K562 (cell line): Measurements from ENCODE around the gene NDUFS6. TPM values are rescaled to one million over a fixed set of nuclear protein-coding genes. Genes with fewer than 3 reads are reported as not detected.

Experiments
- ASH1L ChIP-seq: fragments of 450-650 bp; IDR thresholded peaks from 2 replicates; pipeline ENCODE4 v1.6.1; 2018; ENCODE audit warnings: borderline replicate concordance, mild to moderate bottlenecking, low read depth; ENCODE audit not compliant: partially characterized antibody
- BCL6 ChIP-seq: fragments of 250-450 bp; sonication (Bioruptor Pico); IDR thresholded peaks from 2 replicates; pipeline ENCODE4 v1.4.0; 2020
- ETS2 ChIP-seq: IDR thresholded peaks from 2 replicates; pipeline ENCODE4 v1.6.1; 2016; ENCODE audit warnings: borderline replicate concordance, missing genetic modification characterization, mild to moderate bottlenecking, moderate library complexity, missing compliant biosample characterization; ENCODE audit not compliant: poor library complexity, severe bottlenecking
- FOXP1 ChIP-seq: sonication (generic); formaldehyde crosslinking; IDR thresholded peaks from 2 replicates; pipeline ENCODE4 v1.8.0; 2022; ENCODE audit warnings: mild to moderate bottlenecking, missing genetic modification reagents
- ILK ChIP-seq: fragments of 450-650 bp; IDR thresholded peaks from 2 replicates; pipeline ENCODE4 v1.6.1; 2016; ENCODE audit warnings: missing genetic modification characterization, low read depth, mild to moderate bottlenecking, missing compliant biosample characterization, moderate library complexity, borderline replicate concordance
- KDM1A ChIP-seq, 2 experiments: fragments of 450-650 bp; IDR thresholded peaks; 2 replicates each; pipeline ENCODE4 v1.6.1; 2016; ENCODE audit warnings: mild to moderate bottlenecking in 2 of 2
- MAZ ChIP-seq, 2 experiments: fragments of 450-650 bp in 1 of 2; sonication (generic) in 1 of 2; formaldehyde crosslinking; IDR thresholded peaks in 1 of 2; conservative IDR thresholded peaks in 1 of 2; 2 replicates each; pipeline versions ENCODE4 v1.4.0 to v1.5.0; 2020; ENCODE audit warnings: mild to moderate bottlenecking in 1 of 2, missing genetic modification reagents in 1 of 2
- MTA3 ChIP-seq: fragments of 450-650 bp; formaldehyde crosslinking; IDR thresholded peaks from 2 replicates; pipeline ENCODE4 v1.6.1; 2017; ENCODE audit warnings: mild to moderate bottlenecking, borderline replicate concordance
- PHB2 ChIP-seq: fragments of 450-650 bp; IDR thresholded peaks from 2 replicates; pipeline ENCODE4 v1.6.1; 2017; ENCODE audit warnings: low read depth
- TEAD1 ChIP-seq, 2 experiments: fragments of 450-650 bp in 1 of 2; sonication (generic) in 1 of 2; formaldehyde crosslinking; IDR thresholded peaks; 2 replicates each; pipeline versions ENCODE4 v1.4.0 to v1.8.0; 2020 to 2022; ENCODE audit warnings: mild to moderate bottlenecking in 2 of 2, missing genetic modification reagents in 1 of 2
- ZC3H11A ChIP-seq: IDR thresholded peaks from 2 replicates; pipeline ENCODE4 v1.6.1; 2012; ENCODE audit warnings: low read depth, low read length, improper control_type of control experiment
- ZNF184 ChIP-seq: sonication (generic); formaldehyde crosslinking; IDR thresholded peaks from 2 replicates; pipeline ENCODE4 v1.5.0; 2020; ENCODE audit warnings: missing genetic modification reagents
- ZNF217 ChIP-seq: sonication (generic); formaldehyde crosslinking; IDR thresholded peaks from 2 replicates; pipeline ENCODE4 v1.8.0; 2022; ENCODE audit warnings: mild to moderate bottlenecking, missing genetic modification reagents
- ZNF41 ChIP-seq: fragments of 250-450 bp; sonication (Bioruptor Pico); conservative IDR thresholded peaks from 2 replicates; pipeline ENCODE4 v1.4.0; 2020; ENCODE audit warnings: mild to moderate bottlenecking
- polyA plus RNA-seq, 8 experiments: library from polyadenylated mRNA; depleted of rRNA in 4 of 8; stranded (reverse) in 5 of 8; unstranded in 3 of 8; fragments of >200 nt; fragmentation: Nextera tagmentation in 2 of 8; fragmentation: Illumina TruSeq in 1 of 8; extraction: Ambion mirVana in 2 of 8; extraction: Trizol in 1 of 8; gene quantifications; 2 replicates each; pipeline versions ENCODE4 v1.2.1 to v1.2.3, GENCODE V29; 2011 to 2014; ENCODE audit warnings: inconsistent platforms in 1 of 8, missing spikeins in 1 of 8
- total RNA-seq, 7 experiments: library from RNA; depleted of rRNA in 6 of 7; stranded (reverse); fragments of >200 nt in 6 of 7; fragmentation: Illumina TruSeq in 2 of 7; extraction: Trizol in 2 of 7; gene quantifications; 2 replicates each; pipeline versions ENCODE4 v1.2.1 to v1.2.3, GENCODE V29; 2011 to 2021; ENCODE audit warnings: low replicate concordance in 1 of 7
- TF ChIP-seq, protein P1 (sequence below): sonication (generic); formaldehyde crosslinking; IDR thresholded peaks from 2 replicates; pipeline ENCODE4 v1.8.0; 2023; ENCODE audit warnings: mild to moderate bottlenecking, missing genetic modification reagents
- TF ChIP-seq, protein P2 (sequence below): fragments of 450-650 bp; IDR thresholded peaks from 2 replicates; pipeline ENCODE4 v1.6.1; 2014; ENCODE audit warnings: low read depth, mild to moderate bottlenecking, moderate library complexity, borderline replicate concordance
- TF ChIP-seq, protein P3 (sequence below), 2 experiments: fragments of 450-650 bp; IDR thresholded peaks; 2 replicates each; pipeline ENCODE4 v1.6.1; 2016
- TF ChIP-seq, protein P4 (sequence below): IDR thresholded peaks from 3 replicates; pipeline ENCODE4 v1.6.1; 2011; ENCODE audit warnings: borderline replicate concordance, mild to moderate bottlenecking; ENCODE audit not compliant: insufficient read length, insufficient read depth
- TF ChIP-seq, protein P5 (sequence below): sonication (generic); formaldehyde crosslinking; IDR thresholded peaks from 2 replicates; pipeline ENCODE4 v1.9.0; 2022; ENCODE audit warnings: mild to moderate bottlenecking, missing genetic modification reagents
- TF ChIP-seq, protein P6 (sequence below): fragments of 250-450 bp; sonication (Bioruptor Pico); IDR thresholded peaks from 2 replicates; pipeline ENCODE4 v1.4.0; 2020; ENCODE audit warnings: mild to moderate bottlenecking, moderate library complexity

NDUFS6 gene
- total and polyA plus RNA-seq, 9 of the 15 experiments (the other 6 are each of a cell fraction or from before 2014, with no cell fraction given): 36.1 to 291 (median 77.0) TPM

DNA sequence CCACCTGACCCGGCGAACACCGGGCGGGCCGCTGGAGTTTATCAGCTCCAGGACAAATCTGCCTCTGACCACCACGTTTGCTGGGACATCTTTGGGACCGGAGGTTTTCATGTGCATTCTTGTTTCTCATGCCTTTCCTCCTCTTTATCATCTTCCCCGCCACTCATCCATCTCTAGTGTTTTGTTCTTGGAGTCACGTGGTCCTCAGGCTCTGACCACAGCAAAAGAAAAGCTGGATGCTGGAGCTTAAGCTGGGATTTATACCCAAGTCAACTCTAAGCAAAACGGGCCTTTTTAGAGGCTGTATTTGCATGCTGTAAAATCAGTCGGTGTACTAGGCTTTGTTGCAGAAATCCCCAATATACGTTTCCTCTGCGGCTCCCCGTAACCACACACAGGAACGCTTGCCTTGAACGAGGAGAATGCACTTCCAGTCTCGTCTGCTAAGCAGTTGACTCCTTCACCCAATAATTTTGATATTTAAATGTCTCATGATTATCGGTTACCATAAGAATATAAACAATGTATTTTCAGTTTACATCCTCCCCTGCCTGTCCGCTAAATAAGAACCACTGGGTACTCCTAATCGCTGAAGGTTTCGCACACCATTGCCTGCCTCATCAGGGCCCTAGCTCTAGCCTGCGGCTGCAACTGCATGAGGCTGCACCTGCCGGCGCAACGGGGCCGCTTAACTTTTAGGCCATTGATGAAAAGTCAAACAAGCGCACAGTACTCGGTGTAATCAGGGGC is 560 bp upstream of the NDUFS6 start (continued):
- TF ChIP-seq, protein P1, sequence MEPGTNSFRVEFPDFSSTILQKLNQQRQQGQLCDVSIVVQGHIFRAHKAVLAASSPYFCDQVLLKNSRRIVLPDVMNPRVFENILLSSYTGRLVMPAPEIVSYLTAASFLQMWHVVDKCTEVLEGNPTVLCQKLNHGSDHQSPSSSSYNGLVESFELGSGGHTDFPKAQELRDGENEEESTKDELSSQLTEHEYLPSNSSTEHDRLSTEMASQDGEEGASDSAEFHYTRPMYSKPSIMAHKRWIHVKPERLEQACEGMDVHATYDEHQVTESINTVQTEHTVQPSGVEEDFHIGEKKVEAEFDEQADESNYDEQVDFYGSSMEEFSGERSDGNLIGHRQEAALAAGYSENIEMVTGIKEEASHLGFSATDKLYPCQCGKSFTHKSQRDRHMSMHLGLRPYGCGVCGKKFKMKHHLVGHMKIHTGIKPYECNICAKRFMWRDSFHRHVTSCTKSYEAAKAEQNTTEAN (CRISPR knock-in tag): no peak
- TF ChIP-seq ZNF41 (CRISPR knock-in tag): no peak
- no peak for TF ChIP-seq ZNF217
- no peak for TF ChIP-seq MTA3
- TF ChIP-seq ASH1L: peak; percentile 19
- TF ChIP-seq ILK: no peak
- TF ChIP-seq ETS2 (tag): no peak
- TF ChIP-seq, protein P2, sequence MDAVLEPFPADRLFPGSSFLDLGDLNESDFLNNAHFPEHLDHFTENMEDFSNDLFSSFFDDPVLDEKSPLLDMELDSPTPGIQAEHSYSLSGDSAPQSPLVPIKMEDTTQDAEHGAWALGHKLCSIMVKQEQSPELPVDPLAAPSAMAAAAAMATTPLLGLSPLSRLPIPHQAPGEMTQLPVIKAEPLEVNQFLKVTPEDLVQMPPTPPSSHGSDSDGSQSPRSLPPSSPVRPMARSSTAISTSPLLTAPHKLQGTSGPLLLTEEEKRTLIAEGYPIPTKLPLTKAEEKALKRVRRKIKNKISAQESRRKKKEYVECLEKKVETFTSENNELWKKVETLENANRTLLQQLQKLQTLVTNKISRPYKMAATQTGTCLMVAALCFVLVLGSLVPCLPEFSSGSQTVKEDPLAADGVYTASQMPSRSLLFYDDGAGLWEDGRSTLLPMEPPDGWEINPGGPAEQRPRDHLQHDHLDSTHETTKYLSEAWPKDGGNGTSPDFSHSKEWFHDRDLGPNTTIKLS: no peak
- TF ChIP-seq MAZ (CRISPR knock-in tag; conservative IDR thresholded peaks at IDR 0.05 in 1 of 2, IDR thresholded peaks at IDR 0.05 in 1 of 2): no peak
- TF ChIP-seq ZC3H11A: no peak
- no peak for TF ChIP-seq ZNF184 (CRISPR knock-in tag)
- TF ChIP-seq, protein P3, sequence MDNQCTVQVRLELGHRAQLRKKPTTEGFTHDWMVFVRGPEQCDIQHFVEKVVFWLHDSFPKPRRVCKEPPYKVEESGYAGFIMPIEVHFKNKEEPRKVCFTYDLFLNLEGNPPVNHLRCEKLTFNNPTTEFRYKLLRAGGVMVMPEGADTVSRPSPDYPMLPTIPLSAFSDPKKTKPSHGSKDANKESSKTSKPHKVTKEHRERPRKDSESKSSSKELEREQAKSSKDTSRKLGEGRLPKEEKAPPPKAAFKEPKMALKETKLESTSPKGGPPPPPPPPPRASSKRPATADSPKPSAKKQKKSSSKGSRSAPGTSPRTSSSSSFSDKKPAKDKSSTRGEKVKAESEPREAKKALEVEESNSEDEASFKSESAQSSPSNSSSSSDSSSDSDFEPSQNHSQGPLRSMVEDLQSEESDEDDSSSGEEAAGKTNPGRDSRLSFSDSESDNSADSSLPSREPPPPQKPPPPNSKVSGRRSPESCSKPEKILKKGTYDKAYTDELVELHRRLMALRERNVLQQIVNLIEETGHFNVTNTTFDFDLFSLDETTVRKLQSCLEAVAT (IDR thresholded peaks at IDR 0.05): peak in 1 of 2 experiments; percentile 7; a peak in 1 of 4 replicates
- 0 out of 2 replicates have a peak, but pooled peaks have one; percentile 9 for TF ChIP-seq PHB2
- TF ChIP-seq TEAD1 (CRISPR knock-in tag; IDR thresholded peaks at IDR 0.05): peak in 1 of 2 experiments; percentile 52; a peak in 1 of 4 replicates
- peak; percentile 76; the same call in 1 of the 2 replicates for TF ChIP-seq FOXP1 (CRISPR knock-in tag)
- 0 out of 4 replicates have a peak, but pooled peaks of 1 of the 2 experiments have one; percentile 23 for TF ChIP-seq KDM1A (IDR thresholded peaks at IDR 0.05)
- TF ChIP-seq, protein P4, sequence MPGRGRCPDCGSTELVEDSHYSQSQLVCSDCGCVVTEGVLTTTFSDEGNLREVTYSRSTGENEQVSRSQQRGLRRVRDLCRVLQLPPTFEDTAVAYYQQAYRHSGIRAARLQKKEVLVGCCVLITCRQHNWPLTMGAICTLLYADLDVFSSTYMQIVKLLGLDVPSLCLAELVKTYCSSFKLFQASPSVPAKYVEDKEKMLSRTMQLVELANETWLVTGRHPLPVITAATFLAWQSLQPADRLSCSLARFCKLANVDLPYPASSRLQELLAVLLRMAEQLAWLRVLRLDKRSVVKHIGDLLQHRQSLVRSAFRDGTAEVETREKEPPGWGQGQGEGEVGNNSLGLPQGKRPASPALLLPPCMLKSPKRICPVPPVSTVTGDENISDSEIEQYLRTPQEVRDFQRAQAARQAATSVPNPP: no peak
- TF ChIP-seq, protein P5, sequence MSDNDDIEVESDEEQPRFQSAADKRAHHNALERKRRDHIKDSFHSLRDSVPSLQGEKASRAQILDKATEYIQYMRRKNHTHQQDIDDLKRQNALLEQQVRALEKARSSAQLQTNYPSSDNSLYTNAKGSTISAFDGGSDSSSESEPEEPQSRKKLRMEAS (CRISPR knock-in tag): peak; percentile 54; the same call in 1 of the 2 replicates
- no peak for TF ChIP-seq BCL6 (CRISPR knock-in tag)
- TF ChIP-seq, protein P6, sequence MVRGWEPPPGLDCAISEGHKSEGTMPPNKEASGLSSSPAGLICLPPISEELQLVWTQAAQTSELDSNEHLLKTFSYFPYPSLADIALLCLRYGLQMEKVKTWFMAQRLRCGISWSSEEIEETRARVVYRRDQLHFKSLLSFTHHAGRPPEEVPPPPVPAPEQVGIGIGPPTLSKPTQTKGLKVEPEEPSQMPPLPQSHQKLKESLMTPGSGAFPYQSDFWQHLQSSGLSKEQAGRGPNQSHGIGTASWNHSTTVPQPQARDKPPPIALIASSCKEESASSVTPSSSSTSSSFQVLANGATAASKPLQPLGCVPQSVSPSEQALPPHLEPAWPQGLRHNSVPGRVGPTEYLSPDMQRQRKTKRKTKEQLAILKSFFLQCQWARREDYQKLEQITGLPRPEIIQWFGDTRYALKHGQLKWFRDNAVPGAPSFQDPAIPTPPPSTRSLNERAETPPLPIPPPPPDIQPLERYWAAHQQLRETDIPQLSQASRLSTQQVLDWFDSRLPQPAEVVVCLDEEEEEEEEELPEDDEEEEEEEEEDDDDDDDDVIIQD (CRISPR knock-in tag): no peak
